Hepatocyte (in vitro differentiated cells): ENCODE results near the gene TBCD. TPM values are rescaled to one million over a fixed set of nuclear protein-coding genes. Genes with fewer than 3 reads are reported as not detected.

Experiments
- DNase-seq: peaks from one replicate; pipeline ENCODE4 v3.0.0-alpha.2; 2016; ENCODE audit warnings: low spot score
- H2AFZ ChIP-seq: fragments of 200-600 bp; sonication (generic); 2 replicates; pipeline ENCODE4 v1.6.0; 2016; ENCODE audit warnings: antibody characterized with exemption, mild to moderate bottlenecking
- H3K27ac ChIP-seq: fragments of 200-600 bp; sonication (generic); 2 replicates; pipeline ENCODE4 v1.5.1; 2016; ENCODE audit warnings: mild to moderate bottlenecking
- H3K27me3 ChIP-seq: fragments of 200-600 bp; sonication (generic); 2 replicates; pipeline ENCODE4 v1.6.1; 2016
- H3K36me3 ChIP-seq: fragments of 200-600 bp; sonication (generic); replicated peaks from 2 replicates; pipeline ENCODE4 v1.5.1; 2016; ENCODE audit warnings: low read depth; ENCODE audit not compliant: insufficient read depth
- H3K4me1 ChIP-seq: fragments of 200-600 bp; sonication (generic); 2 replicates; pipeline ENCODE4 v1.5.1; 2016; ENCODE audit warnings: mild to moderate bottlenecking, moderate library complexity; ENCODE audit not compliant: insufficient read depth
- H3K4me2 ChIP-seq: fragments of 200-600 bp; sonication (generic); 2 replicates; pipeline ENCODE4 v1.6.0; 2016
- H3K4me3 ChIP-seq: fragments of 200-600 bp; sonication (generic); 2 replicates; pipeline ENCODE4 v1.5.1; 2016; ENCODE audit warnings: mild to moderate bottlenecking
- H3K79me2 ChIP-seq: fragments of 200-600 bp; sonication (generic); 2 replicates; pipeline ENCODE4 v1.6.0; 2017; ENCODE audit warnings: mild to moderate bottlenecking
- H3K9me2 ChIP-seq: fragments of 200-600 bp; sonication (generic); replicated peaks from 2 replicates; pipeline ENCODE4 v1.6.0; 2017; ENCODE audit warnings: mild to moderate bottlenecking; ENCODE audit not compliant: insufficient read depth
- H3K9me3 ChIP-seq: fragments of 200-600 bp; sonication (generic); 2 replicates; pipeline ENCODE4 v1.5.1; 2016; ENCODE audit warnings: low read depth, mild to moderate bottlenecking
- H4K20me1 ChIP-seq: fragments of 200-600 bp; sonication (generic); 2 replicates; pipeline ENCODE4 v1.6.0; 2016; ENCODE audit warnings: mild to moderate bottlenecking; ENCODE audit not compliant: insufficient read depth, poor library complexity, severe bottlenecking
- CTCF ChIP-seq: fragments of 200-600 bp; sonication (generic); IDR thresholded peaks from 2 replicates; pipeline ENCODE4 v1.5.1; 2016; ENCODE audit warnings: antibody characterized with exemption, mild to moderate bottlenecking; ENCODE audit not compliant: poor library complexity
- EZH2 ChIP-seq: fragments of 200-600 bp; sonication (generic); IDR thresholded peaks from 2 replicates; pipeline ENCODE4 v1.6.1; 2016; ENCODE audit warnings: antibody characterized with exemption, mild to moderate bottlenecking, borderline replicate concordance
- EZH2phosphoT487 ChIP-seq: fragments of 200-600 bp; sonication (generic); IDR thresholded peaks from one replicate; pipeline ENCODE4 v1.6.1; 2018; ENCODE audit warnings: antibody characterized with exemption, mild to moderate bottlenecking, low read depth, moderate library complexity; ENCODE audit not compliant: unreplicated experiment, severe bottlenecking
- WGBS: methylation state at CpG from one replicate; pipeline ENCODE4 v1.1.6; 2016; ENCODE audit warnings: low lambda C conversion rate; ENCODE audit errors: missing lambda C conversion rate; 5-methylcytosine and 5-hydroxymethylcytosine counted together
- polyA plus RNA-seq: library from polyadenylated mRNA; unstranded; fragments of >200 nt; fragmentation: Nextera tagmentation; extraction: Ambion mirVana; gene quantifications from 2 replicates; pipeline ENCODE4 v1.2.1, GENCODE V29; 2016
- total RNA-seq: library from RNA; depleted of rRNA; stranded (reverse); fragments of >200 nt; gene quantifications from 2 replicates; pipeline ENCODE4 v1.2.3, GENCODE V29; 2014

Gene TBCD
- total and polyA plus RNA-seq, 2 experiments from 2014 or later, result 24.5 to 41.5 TPM

DNA sequence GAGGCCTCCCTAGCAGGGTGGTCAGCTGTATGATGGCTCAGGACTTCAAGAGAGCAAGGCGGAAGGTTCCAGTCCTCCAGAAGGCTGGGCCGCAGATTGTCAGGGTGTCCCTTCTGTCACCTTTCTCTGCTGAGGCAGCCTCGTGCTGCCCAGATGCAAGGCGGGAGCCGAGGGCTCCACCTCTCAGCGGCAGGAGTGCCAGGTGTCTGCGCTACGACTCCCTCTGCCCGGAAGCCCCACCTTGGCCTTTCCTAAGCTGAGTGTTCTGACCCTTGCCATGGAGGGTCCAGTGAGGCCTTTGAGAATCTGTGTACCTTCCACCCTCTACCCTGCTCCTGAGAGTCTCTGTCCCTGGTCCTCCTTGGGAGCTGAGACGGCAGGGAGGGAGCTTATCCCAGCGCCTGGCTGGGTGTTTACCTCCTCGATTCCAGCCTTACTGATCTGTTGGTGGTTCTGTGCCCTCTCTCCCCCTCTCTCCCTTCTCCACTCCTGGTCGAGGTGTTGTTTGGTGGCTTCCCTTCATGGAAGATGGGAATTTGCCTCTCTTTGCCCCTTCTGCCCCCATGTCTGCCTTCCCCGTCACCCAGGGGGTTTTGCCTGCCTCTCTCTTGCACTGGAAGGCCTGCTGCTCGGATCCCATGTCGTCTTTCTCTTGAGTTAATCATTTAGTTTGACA lies 90.2 kb downstream of the TBCD start:
- DNase-seq, result no peak
- Histone ChIP-seq H2AFZ (no peak overlapping the region), H3K9me2 (no peaks in the 10 kb centered on the region), H3K4me3 (no peak overlapping the region), H3K9me3 (no peaks in the 10 kb centered on the region), H3K36me3 (no peaks in the 10 kb centered on the region), H3K79me2 (no peaks in the 10 kb centered on the region), H3K27me3 (no peaks in the 10 kb centered on the region), H3K27ac (no peak overlapping the region), H4K20me1 (no peaks in the 10 kb centered on the region), H3K4me1 (peaks cover 18% of the 10 kb centered on the region), H3K4me2 (no peak overlapping the region)
- TF ChIP-seq EZH2 (no peak), CTCF (no peak), EZH2phosphoT487 (no peak)
- 91% methylated on average over 16 of the region's 16 CpGs for WGBS

DNA sequence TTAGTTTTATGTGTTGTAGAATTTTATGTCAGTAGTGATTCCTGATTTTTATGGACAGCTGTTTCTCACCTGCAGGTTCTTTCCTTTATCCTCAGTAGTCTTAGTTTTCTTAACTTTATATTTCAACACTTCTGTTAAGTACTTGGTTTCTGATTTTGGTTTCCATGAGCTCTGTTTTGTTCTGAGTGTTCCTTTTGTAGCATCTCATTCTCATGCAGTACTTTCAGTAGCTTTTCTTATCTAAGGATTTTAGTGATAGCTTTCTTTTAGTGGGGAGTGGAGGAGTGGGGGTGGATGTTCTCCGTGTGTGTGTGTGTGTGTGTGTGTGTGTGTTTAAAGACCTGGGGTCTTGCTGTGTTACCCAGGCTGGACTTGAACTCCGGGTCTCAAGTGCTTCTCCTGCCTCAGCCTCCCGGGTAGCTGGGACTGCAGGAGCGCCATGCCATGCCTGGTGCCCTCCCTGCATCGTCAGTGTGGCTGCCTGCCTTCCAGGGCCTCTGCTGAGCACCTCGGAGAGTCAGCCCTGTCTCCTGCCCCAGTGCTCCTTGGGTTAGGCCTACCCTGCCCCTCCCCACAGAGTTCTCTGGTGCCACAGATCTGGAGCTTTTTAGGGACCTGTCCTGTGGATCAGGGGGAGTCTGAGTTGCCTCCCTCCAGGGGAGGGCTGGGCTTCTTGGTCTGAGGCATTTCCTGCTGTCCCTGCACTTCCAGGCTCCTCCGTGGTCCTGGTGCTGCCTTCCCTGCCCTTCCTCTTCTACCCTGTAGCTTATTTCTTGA lies 92.2 kb downstream of the TBCD start:
- no peaks in the 10 kb centered on the region for H3K9me3 ChIP-seq

GRCh38 chr17:82844796-82845162 lies 92.9 kb downstream of the TBCD start:
- no peaks in the 10 kb centered on the region for H3K79me2 ChIP-seq
- H2AFZ ChIP-seq, result no peak overlapping the region
- no peak overlapping the region for H3K4me2 ChIP-seq
- H3K9me3 ChIP-seq, result no peaks in the 10 kb centered on the region
- no peak overlapping the region for H3K4me3 ChIP-seq
- WGBS, result 96% methylated on average over 8 of the region's 11 CpGs
- H4K20me1 ChIP-seq, result no peaks in the 10 kb centered on the region
- H3K27me3 ChIP-seq, result no peaks in the 10 kb centered on the region
- TF ChIP-seq EZH2 (no peak), CTCF (no peak), EZH2phosphoT487 (no peak)
- DNase-seq, result no peak
- H3K4me1 ChIP-seq, result peaks cover 3% of the 10 kb centered on the region
- no peaks in the 10 kb centered on the region for H3K36me3 ChIP-seq
- H3K9me2 ChIP-seq, result no peaks in the 10 kb centered on the region
- H3K27ac ChIP-seq, result no peak overlapping the region

More for the DNA sequence above, 92.2 kb downstream of the TBCD start:
- 84% methylated on average over 7 of the region's 7 CpGs for WGBS
- H3K27me3 ChIP-seq, result no peaks in the 10 kb centered on the region
- DNase-seq, result no peak
- H3K9me2 ChIP-seq, result no peaks in the 10 kb centered on the region
- peaks cover 3% of the 10 kb centered on the region for H3K4me1 ChIP-seq
- no peaks in the 10 kb centered on the region for H3K79me2 ChIP-seq
- TF ChIP-seq EZH2, result no peak
- no peak for TF ChIP-seq CTCF
- TF ChIP-seq EZH2phosphoT487, result no peak
- no peak overlapping the region for H3K4me3 ChIP-seq
- no peak overlapping the region for H3K4me2 ChIP-seq
- H3K27ac ChIP-seq, result no peak overlapping the region
- H3K36me3 ChIP-seq, result no peaks in the 10 kb centered on the region
- no peak overlapping the region for H2AFZ ChIP-seq
- H4K20me1 ChIP-seq, result no peaks in the 10 kb centered on the region
